Gastrocnemius medialis (tissue), 4 donors: ENCODE data around the gene THAP2. TPM values are rescaled to one million over a fixed set of nuclear protein-coding genes. Genes with fewer than 3 reads are reported as not detected.

Experiments used
- ATAC-seq, 2 donors: fragments of 150-250 bp; one replicate each; pipeline ENCODE4 v1.9.1; 2016
- DNase-seq, 2 donors: peaks; one replicate each; pipeline ENCODE4 v3.0.0-alpha.2; 2019
- H3K27ac ChIP-seq, 4 donors: fragments of 200-600 bp; sonication (generic); 1 replicate in 1 of 4; 2 replicates in 3 of 4; pipeline ENCODE4 v1.5.1; 2016 to 2018; ENCODE audit warnings: mild to moderate bottlenecking in 2 of 4, moderate library complexity in 1 of 4
- H3K27me3 ChIP-seq, 3 donors: fragments of 200-600 bp; sonication (generic) in 2 of 3; 1 replicate in 1 of 3; 2 replicates in 2 of 3; pipeline versions ENCODE4 v1.5.1 to v1.6.0; 2016 to 2019; ENCODE audit warnings: mild to moderate bottlenecking in 1 of 3, moderate library complexity in 1 of 3
- H3K36me3 ChIP-seq, 2 donors: fragments of 200-600 bp; sonication (generic) in 1 of 2; one replicate each; pipeline ENCODE4 v1.5.1; 2017 to 2018
- H3K4me1 ChIP-seq, 2 donors: fragments of 200-600 bp; sonication (generic) in 1 of 2; one replicate each; pipeline ENCODE4 v1.5.1; 2016 to 2017; ENCODE audit warnings: mild to moderate bottlenecking in 2 of 2
- H3K4me3 ChIP-seq, 4 donors: fragments of 200-600 bp; sonication (generic) in 3 of 4; 1 replicate in 1 of 4; 2 replicates in 3 of 4; pipeline ENCODE4 v1.5.1; 2016 to 2019; ENCODE audit warnings: mild to moderate bottlenecking in 2 of 4
- H3K9me3 ChIP-seq, 3 donors: fragments of 200-600 bp; sonication (generic) in 2 of 3; 1 replicate in 1 of 3; 2 replicates in 2 of 3; pipeline ENCODE4 v1.5.1; 2016 to 2019
- POLR2A ChIP-seq, 2 donors: fragments of 450-650 bp; IDR thresholded peaks; one replicate each; pipeline ENCODE4 v1.6.1; 2017; ENCODE audit warnings: antibody characterized with exemption in 2 of 2, mild to moderate bottlenecking in 2 of 2, moderate library complexity in 2 of 2
- in situ Hi-C, 4 donors: fragments of 200-750 bp; cut with MboI; loops; one replicate each; pipeline versions ENCODE4 v1.15.0 to v1.8.0; 2017; ENCODE audit warnings: low sequenced_read_pairs in 4 of 4
- intact Hi-C: fragments of 100-400 bp; cut with DNase I; formaldehyde crosslinking; loops from one replicate; pipeline ENCODE4 v1.15.1; 2023; ENCODE audit warnings: low total_unique reads
- total RNA-seq, 4 donors: library from RNA; depleted of rRNA; stranded (reverse); fragments of >200 nt; gene quantifications; one replicate each; pipeline versions ENCODE4 v1.1.0 to v1.2.3, GENCODE V29; 2016
- TF ChIP-seq, protein P1 (sequence below), 5 experiments: fragments of 450-650 bp in 3 of 5; fragments of 200-600 bp in 2 of 5; sonication (generic) in 2 of 5; IDR thresholded peaks in 4 of 5; conservative IDR thresholded peaks in 1 of 5; 1 replicate in 4 of 5; 2 replicates in 1 of 5; pipeline ENCODE4 v1.5.1; 2016 to 2019; ENCODE audit warnings: antibody characterized with exemption in 5 of 5, mild to moderate bottlenecking in 3 of 5, moderate library complexity in 3 of 5

Gene THAP2
- total RNA-seq, 4 donors from 2014 or later = 0.93 to 6.6 (median 3.2) TPM

- ATAC-seq = no peak
- no peak for TF ChIP-seq POLR2A (IDR thresholded peaks at IDR 0.05)
- TF ChIP-seq, protein P1, sequence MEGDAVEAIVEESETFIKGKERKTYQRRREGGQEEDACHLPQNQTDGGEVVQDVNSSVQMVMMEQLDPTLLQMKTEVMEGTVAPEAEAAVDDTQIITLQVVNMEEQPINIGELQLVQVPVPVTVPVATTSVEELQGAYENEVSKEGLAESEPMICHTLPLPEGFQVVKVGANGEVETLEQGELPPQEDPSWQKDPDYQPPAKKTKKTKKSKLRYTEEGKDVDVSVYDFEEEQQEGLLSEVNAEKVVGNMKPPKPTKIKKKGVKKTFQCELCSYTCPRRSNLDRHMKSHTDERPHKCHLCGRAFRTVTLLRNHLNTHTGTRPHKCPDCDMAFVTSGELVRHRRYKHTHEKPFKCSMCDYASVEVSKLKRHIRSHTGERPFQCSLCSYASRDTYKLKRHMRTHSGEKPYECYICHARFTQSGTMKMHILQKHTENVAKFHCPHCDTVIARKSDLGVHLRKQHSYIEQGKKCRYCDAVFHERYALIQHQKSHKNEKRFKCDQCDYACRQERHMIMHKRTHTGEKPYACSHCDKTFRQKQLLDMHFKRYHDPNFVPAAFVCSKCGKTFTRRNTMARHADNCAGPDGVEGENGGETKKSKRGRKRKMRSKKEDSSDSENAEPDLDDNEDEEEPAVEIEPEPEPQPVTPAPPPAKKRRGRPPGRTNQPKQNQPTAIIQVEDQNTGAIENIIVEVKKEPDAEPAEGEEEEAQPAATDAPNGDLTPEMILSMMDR (IDR thresholded peaks at IDR 0.05 in 4 of 5, conservative IDR thresholded peaks at IDR 0.05 in 1 of 5) = no peak
- intact Hi-C loops (no loop called here), in situ Hi-C loops (no loop called here)
- no peaks in the 10 kb centered on the region for H3K27me3 ChIP-seq
- H3K27ac ChIP-seq = no peak overlapping the region
- H3K4me3 ChIP-seq = no peak overlapping the region
- H3K36me3 ChIP-seq = peaks cover 0 to 45% of the 10 kb centered on the region in 2 donors
- no peaks in the 10 kb centered on the region for H3K9me3 ChIP-seq
- no peak for DNase-seq
- H3K4me1 ChIP-seq = peaks cover 5 to 7% of the 10 kb centered on the region in 2 donors
Observed at GRCh38 chr12:71653137-71653536, 11.0 kb upstream of the THAP2 start.

GRCh38 chr12:71654200-71654599, 9.9 kb upstream of the THAP2 start:
- DNase-seq = no peak
- Histone ChIP-seq H3K27ac (no peak overlapping the region), H3K27me3 (no peaks in the 10 kb centered on the region), H3K9me3 (no peaks in the 10 kb centered on the region), H3K4me1 (peaks cover 5 to 7% of the 10 kb centered on the region in 2 donors), H3K36me3 (peaks cover 0 to 55% of the 10 kb centered on the region in 2 donors), H3K4me3 (no peak overlapping the region)
- TF ChIP-seq, protein P1 (IDR thresholded peaks at IDR 0.05 in 4 of 5, conservative IDR thresholded peaks at IDR 0.05 in 1 of 5) = no peak
- no peak for TF ChIP-seq POLR2A (IDR thresholded peaks at IDR 0.05)
- in situ Hi-C loops = no loop called here
- ATAC-seq = no peak
- intact Hi-C loops = no loop called here

DNA sequence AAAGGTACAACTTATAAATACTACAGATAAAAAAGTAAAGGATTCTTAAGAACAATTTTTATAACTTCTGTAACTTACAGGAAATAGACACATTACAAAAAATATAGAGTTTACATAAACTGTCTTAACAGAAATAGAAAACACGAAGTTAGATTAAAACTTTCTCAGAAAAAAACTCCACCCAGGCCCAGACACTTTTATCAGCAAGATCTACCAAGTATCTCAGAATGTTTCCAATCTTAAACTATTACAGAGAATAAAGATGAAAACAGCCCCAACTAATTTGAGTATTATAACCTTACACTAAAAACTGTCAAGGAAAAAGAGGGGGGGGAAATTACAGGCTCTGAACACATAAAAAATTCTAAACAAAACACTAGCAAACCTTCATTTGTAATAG, 8.6 kb upstream of the THAP2 start:
- intact Hi-C loops (no loop called here), in situ Hi-C loops (no loop called here)
- no peak overlapping the region for H3K4me3 ChIP-seq
- TF ChIP-seq POLR2A (IDR thresholded peaks at IDR 0.05) = no peak
- TF ChIP-seq, protein P1 (IDR thresholded peaks at IDR 0.05 in 4 of 5, conservative IDR thresholded peaks at IDR 0.05 in 1 of 5) = no peak
- no peak for ATAC-seq
- no peak overlapping the region for H3K27ac ChIP-seq
- H3K27me3 ChIP-seq = no peaks in the 10 kb centered on the region
- no peak for DNase-seq
- H3K4me1 ChIP-seq = peaks cover 5 to 11% of the 10 kb centered on the region in 2 donors
- H3K36me3 ChIP-seq = peaks cover 0 to 68% of the 10 kb centered on the region in 2 donors
- H3K9me3 ChIP-seq = no peaks in the 10 kb centered on the region

- TF ChIP-seq, protein P1 (IDR thresholded peaks at IDR 0.05 in 4 of 5, conservative IDR thresholded peaks at IDR 0.05 in 1 of 5) = no peak
- no peak for TF ChIP-seq POLR2A (IDR thresholded peaks at IDR 0.05)
- intact Hi-C loops (no loop called here), in situ Hi-C loops (no loop called here)
- no peak for DNase-seq
- Histone ChIP-seq H3K4me3 (no peak overlapping the region), H3K4me1 (peaks cover 8 to 13% of the 10 kb centered on the region in 2 donors), H3K27ac (no peak overlapping the region), H3K9me3 (no peaks in the 10 kb centered on the region), H3K36me3 (peaks cover 0 to 70% of the 10 kb centered on the region in 2 donors), H3K27me3 (no peaks in the 10 kb centered on the region)
- no peak for ATAC-seq
Observed at GRCh38 chr12:71655907-71656306, 8.2 kb upstream of the THAP2 start.

DNA sequence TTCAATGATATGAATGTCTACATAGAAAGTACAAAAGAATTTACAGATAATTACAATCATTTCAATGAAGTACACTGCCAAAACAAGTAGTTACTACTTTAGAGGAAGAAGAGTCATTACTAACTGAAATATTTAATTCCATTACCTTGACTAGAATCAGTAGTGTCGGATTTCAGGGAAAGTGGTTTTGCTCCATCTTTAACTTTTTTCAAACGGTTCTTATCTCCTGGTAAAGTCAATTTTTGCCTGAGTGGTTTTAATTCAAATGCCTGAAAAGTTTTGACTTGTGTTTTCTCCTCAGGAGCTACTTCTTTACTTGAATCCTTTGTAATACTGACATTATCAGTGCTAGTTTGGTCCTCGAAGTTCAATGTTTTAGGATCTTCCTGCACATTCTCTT, 7.4 kb upstream of the THAP2 start:
- H3K4me3 ChIP-seq = no peak overlapping the region
- no peaks in the 10 kb centered on the region for H3K9me3 ChIP-seq
- no peak for DNase-seq
- H3K27ac ChIP-seq = no peak overlapping the region
- intact Hi-C loops = no loop called here
- H3K27me3 ChIP-seq = no peaks in the 10 kb centered on the region
- in situ Hi-C loops = no loop called here
- ATAC-seq = no peak
- peaks cover 14 to 16% of the 10 kb centered on the region in 2 donors for H3K4me1 ChIP-seq
- H3K36me3 ChIP-seq = peaks cover 0 to 70% of the 10 kb centered on the region in 2 donors
- TF ChIP-seq POLR2A (IDR thresholded peaks at IDR 0.05) = no peak
- TF ChIP-seq, protein P1 (IDR thresholded peaks at IDR 0.05 in 4 of 5, conservative IDR thresholded peaks at IDR 0.05 in 1 of 5) = no peak
